PC-3 (cell line): ENCODE data around the gene CYRIA. TPM values are rescaled to one million over a fixed set of nuclear protein-coding genes. Genes with fewer than 3 reads are reported as not detected.

Experiments
- ATAC-seq: fragments of 200-7000 bp; cut with Tn5 transposase; 2 replicates; pipeline ENCODE4 v1.9.1; 2020; ENCODE audit warnings: mild to moderate bottlenecking, moderate library complexity
- BruUV-seq: library from RNA; stranded (reverse); fragments of 400-500 nt; replicated peaks from 2 replicates; lab custom pipeline; 2021; lab: Mats Ljungman, UMichigan
- CTCF ChIA-PET: fragments of 300-600 bp; sonication (Branson Sonifier 250); formaldehyde crosslinking; loops from one replicate; lab custom pipeline; 2022; ENCODE audit warnings: antibody characterized with exemption; lab: Charles Lee
- POLR2A ChIA-PET: fragments of 300-600 bp; sonication (Branson Sonifier 250); formaldehyde crosslinking; loops from one replicate; lab custom pipeline; 2022; ENCODE audit warnings: antibody characterized with exemption; ENCODE audit not compliant: unreplicated experiment; lab: Charles Lee
- DNase-seq: peaks from one replicate; pipeline ENCODE4 v3.0.0-alpha.2; 2015
- H2AFZ ChIP-seq: fragments of 300-600 bp; sonication (generic); 2 replicates; pipeline ENCODE4 v1.6.0; 2016; ENCODE audit warnings: antibody characterized with exemption, low read length
- H3F3A ChIP-seq: fragments of 300-600 bp; sonication (generic); one replicate; pipeline ENCODE4 v1.6.0; 2017; ENCODE audit warnings: antibody characterized with exemption, low read length, control low read depth, mild to moderate bottlenecking; ENCODE audit not compliant: unreplicated experiment
- H3K27ac ChIP-seq: fragments of 300-600 bp; sonication (generic); 2 replicates; pipeline ENCODE4 v1.5.1; 2016; ENCODE audit warnings: mild to moderate bottlenecking, low read length
- H3K27me3 ChIP-seq: fragments of 300-600 bp; sonication (generic); 2 replicates; pipeline ENCODE4 v1.6.1; 2016; ENCODE audit warnings: low read length, mixed read lengths
- H3K36me3 ChIP-seq: fragments of 300-600 bp; sonication (generic); 2 replicates; pipeline ENCODE4 v1.6.1; 2016; ENCODE audit warnings: low read depth, mixed run types, low read length, mixed read lengths
- H3K4me1 ChIP-seq: fragments of 300-600 bp; sonication (generic); 2 replicates; pipeline ENCODE4 v1.5.1; 2016; ENCODE audit warnings: low read length; ENCODE audit not compliant: insufficient read depth
- H3K4me2 ChIP-seq: fragments of 300-600 bp; sonication (generic); 2 replicates; pipeline ENCODE4 v1.6.0; 2016; ENCODE audit warnings: low read length
- H3K4me3 ChIP-seq: fragments of 300-600 bp; sonication (generic); 2 replicates; pipeline ENCODE4 v1.5.1; 2016; ENCODE audit warnings: mild to moderate bottlenecking, low read length, mixed read lengths
- H3K79me2 ChIP-seq: fragments of 300-600 bp; sonication (generic); 2 replicates; pipeline ENCODE4 v1.6.1; 2017; ENCODE audit warnings: low read length, mixed read lengths
- H3K9ac ChIP-seq: fragments of 300-600 bp; sonication (generic); 2 replicates; pipeline ENCODE4 v1.6.0; 2016; ENCODE audit warnings: mild to moderate bottlenecking, low read length
- H3K9me2 ChIP-seq: fragments of 300-600 bp; sonication (generic); replicated peaks from 2 replicates; pipeline ENCODE4 v1.6.1; 2016; ENCODE audit warnings: mixed run types, low read length, mixed read lengths
- H3K9me3 ChIP-seq: fragments of 300-600 bp; sonication (generic); 2 replicates; pipeline ENCODE4 v1.6.1; 2016; ENCODE audit warnings: low read length, mixed read lengths
- H4K20me1 ChIP-seq: fragments of 300-600 bp; sonication (generic); 2 replicates; pipeline ENCODE4 v1.6.1; 2016; ENCODE audit warnings: low read length, mixed read lengths
- CTCF ChIP-seq: fragments of 300-600 bp; sonication (generic); conservative IDR thresholded peaks from 2 replicates; pipeline ENCODE4 v1.5.1; 2017; ENCODE audit warnings: antibody characterized with exemption, low read depth, mild to moderate bottlenecking, low read length
- EZH2phosphoT487 ChIP-seq: fragments of 300-600 bp; sonication (generic); IDR thresholded peaks from 2 replicates; pipeline ENCODE4 v1.6.1; 2018; ENCODE audit warnings: mild to moderate bottlenecking, antibody characterized with exemption, low read length, borderline replicate concordance
- intact Hi-C: fragments of 100-400 bp; cut with micrococcal nuclease; formaldehyde crosslinking; loops from 2 replicates; pipeline ENCODE4 v1.9.0; 2023
- total RNA-seq: library from RNA; depleted of rRNA; stranded (reverse); fragments of >200 nt; gene quantifications from 2 replicates; pipeline ENCODE4 v1.2.3, GENCODE V29; 2014

Gene CYRIA
- total RNA-seq, 1 experiment from 2014 or later = 0.15 TPM

DNA sequence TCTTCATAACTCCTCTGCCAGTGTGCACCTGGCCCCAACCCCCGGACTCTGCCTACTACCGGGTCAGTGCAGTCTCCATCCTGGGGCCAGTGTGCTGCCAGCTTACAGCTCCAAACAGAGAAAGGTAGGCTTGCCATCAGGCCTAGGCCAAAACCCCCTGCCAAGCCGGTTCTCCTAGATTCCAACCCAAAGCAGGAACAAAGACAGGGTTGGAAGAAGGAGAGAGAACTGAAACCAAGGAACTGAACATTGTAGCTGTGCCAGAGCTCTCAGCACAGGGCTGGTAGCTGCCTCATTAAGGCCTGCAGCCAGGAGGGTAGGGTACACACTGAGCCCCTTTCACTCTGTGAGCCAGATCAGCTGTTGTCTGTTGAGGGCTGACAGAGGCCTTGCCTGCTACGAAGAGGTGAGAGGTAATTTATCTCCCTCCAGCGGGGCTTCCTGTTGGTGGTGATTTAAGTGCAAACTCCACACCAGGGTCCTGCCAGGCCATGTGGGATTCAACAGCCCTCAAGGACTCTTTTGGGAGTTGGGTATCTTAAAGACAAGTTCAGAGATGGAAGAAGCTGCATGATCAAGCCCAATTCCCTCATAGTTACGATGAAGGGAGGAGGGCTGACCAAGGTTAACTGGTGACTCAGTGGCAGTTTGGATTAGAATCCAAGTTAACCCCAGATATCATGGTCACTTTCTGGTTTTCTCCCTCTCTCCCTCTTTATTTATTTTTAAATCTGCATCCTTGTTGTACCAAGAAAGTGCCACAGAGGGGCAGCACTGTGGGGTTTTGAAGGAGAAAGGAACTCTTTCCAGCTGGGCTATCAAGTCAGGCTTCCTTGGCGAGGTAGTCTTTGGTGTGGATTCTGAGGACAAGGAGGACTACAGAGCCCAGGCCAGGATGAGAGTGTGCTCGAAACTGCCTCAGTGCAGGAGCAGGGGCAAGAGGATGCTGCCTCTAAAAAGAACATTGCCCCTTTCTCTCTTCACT is 48.1 kb downstream of the CYRIA start:
- ATAC-seq (no peak), DNase-seq (no peak)
- H3K27me3 ChIP-seq = peaks cover 5% of the 10 kb centered on the region; the same call in 1 of the 2 replicates
- no peaks in the 10 kb centered on the region for H3K36me3 ChIP-seq
- no peak overlapping the region for H3K27ac ChIP-seq
- intact Hi-C loops = no loop called here
- no peak overlapping the region for H2AFZ ChIP-seq
- no peak overlapping the region for H3K9ac ChIP-seq
- H3K79me2 ChIP-seq = no peaks in the 10 kb centered on the region
- H3K9me3 ChIP-seq = no peaks in the 10 kb centered on the region
- no peak overlapping the region for H3K4me2 ChIP-seq
- H3K4me3 ChIP-seq = no peak overlapping the region
- ChIA-PET CTCF (no interaction called here), POLR2A (no interaction called here)
- H3K9me2 ChIP-seq = no peaks in the 10 kb centered on the region
- no peaks in the 10 kb centered on the region for H3K4me1 ChIP-seq
- H3F3A ChIP-seq = no peaks in the 10 kb centered on the region
- H4K20me1 ChIP-seq = no peaks in the 10 kb centered on the region
- BruUV-seq = no TSS peak
- TF ChIP-seq CTCF (peak; percentile 38; the same call in 1 of the 2 replicates), EZH2phosphoT487 (no peak)
